Measurements from ENCODE around the gene PPP1R15B.

DNA sequence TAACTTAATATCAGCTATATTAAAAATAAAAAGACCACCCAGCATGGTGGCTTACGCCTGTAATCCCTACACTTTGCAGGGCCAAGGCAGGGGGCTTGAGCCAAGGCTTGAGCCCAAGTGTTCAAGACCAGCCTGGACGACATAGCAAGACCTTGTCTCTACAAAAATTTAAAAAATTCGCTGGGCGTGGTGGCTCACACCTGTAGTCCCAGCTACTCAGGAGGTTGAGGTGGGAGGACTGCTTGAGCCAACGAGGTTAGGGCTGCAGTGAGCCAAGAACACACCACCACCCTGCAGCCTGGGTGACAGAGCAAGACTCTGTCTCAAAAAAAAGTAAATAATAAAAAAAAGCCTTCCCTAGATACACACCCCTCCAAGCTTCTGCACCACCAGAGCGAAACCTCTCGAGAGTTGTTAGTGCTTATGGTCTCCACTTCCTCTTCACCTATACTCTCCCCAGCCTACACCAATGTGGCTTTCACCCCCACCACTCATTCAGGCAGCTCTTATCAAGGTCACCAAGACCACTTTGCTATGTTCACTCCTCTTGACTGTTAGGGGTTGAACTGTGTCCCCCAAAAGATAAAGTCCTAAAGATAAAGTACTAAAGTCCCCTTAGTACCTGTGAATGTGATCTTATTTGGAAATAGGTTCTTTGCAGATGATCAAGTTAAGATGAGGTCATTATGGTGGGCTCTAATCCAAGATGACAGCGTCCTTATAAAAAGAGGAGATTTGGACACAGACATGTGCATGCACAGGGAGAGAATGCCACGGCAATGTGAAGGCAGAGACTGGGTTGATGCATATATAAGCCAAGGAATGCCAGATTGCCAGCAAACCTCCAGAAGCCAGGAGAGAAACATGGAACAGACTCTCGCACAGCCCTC, 6.8 kb upstream of the PPP1R15B start:
- TF ChIP-seq CTCF (conservative IDR thresholded peaks at IDR 0.05; ENCODE audit: low read depth, low read length) = no peak
- no peak for TF ChIP-seq EZH2 (IDR thresholded peaks at IDR 0.05; ENCODE audit: borderline replicate concordance, low read depth, low read length, poor library complexity, severe bottlenecking)

Measured in A673 (cell line).